ENCODE results near the gene UTF1.

- TF ChIP-seq GATA3 (IDR thresholded peaks at IDR 0.05; ENCODE audit: low read depth, low read length) (no peak), GATA2 (IDR thresholded peaks at IDR 0.05; ENCODE audit: low read depth, low read length) (no peak)
Measured at GRCh38 chr10:133255323-133255722, 25.3 kb downstream of the UTF1 start.

Data from SH-SY5Y (cell line).